ENCODE results near the gene AUTS2. TPM values are rescaled to one million over a fixed set of nuclear protein-coding genes. Genes with fewer than 3 reads are reported as not detected.

AUTS2 gene
- total RNA-seq, 1 donor from 2014 or later = 56.0 TPM

DNA sequence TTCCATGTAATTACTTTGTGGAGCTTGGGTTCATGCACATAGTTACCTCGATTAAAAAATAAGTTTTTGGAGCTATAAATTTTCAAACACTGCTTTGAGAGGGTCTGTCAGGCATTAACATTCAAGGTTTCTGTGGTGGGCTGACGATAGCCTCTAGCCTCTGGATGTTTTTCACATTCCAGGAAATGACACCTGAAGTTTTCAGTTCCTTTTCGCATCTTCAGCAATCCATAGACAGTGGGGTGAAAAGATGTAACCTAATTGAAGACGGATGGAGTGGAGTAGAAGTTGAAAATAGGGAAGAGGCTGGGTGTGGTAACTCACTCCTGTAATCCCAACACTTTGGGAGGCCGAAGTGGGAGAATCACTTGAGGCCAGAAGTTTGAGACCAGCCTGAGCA lies 197.7 kb downstream of the AUTS2 start:
- TF ChIP-seq, protein P1, sequence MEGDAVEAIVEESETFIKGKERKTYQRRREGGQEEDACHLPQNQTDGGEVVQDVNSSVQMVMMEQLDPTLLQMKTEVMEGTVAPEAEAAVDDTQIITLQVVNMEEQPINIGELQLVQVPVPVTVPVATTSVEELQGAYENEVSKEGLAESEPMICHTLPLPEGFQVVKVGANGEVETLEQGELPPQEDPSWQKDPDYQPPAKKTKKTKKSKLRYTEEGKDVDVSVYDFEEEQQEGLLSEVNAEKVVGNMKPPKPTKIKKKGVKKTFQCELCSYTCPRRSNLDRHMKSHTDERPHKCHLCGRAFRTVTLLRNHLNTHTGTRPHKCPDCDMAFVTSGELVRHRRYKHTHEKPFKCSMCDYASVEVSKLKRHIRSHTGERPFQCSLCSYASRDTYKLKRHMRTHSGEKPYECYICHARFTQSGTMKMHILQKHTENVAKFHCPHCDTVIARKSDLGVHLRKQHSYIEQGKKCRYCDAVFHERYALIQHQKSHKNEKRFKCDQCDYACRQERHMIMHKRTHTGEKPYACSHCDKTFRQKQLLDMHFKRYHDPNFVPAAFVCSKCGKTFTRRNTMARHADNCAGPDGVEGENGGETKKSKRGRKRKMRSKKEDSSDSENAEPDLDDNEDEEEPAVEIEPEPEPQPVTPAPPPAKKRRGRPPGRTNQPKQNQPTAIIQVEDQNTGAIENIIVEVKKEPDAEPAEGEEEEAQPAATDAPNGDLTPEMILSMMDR (IDR thresholded peaks at IDR 0.05) = no peak
- no peaks in the 10 kb centered on the region for H3K36me3 ChIP-seq
- H3K4me3 ChIP-seq = no peak overlapping the region
- no peak overlapping the region for H3K27ac ChIP-seq
- ATAC-seq (no peak), DNase-seq (no peak)
- H3K4me1 ChIP-seq = peaks cover 16% of the 10 kb centered on the region
- intact Hi-C loops (cut with DNase I) = no loop called here
- H3K9me3 ChIP-seq = no peaks in the 10 kb centered on the region
- no peaks in the 10 kb centered on the region for H3K27me3 ChIP-seq

DNA sequence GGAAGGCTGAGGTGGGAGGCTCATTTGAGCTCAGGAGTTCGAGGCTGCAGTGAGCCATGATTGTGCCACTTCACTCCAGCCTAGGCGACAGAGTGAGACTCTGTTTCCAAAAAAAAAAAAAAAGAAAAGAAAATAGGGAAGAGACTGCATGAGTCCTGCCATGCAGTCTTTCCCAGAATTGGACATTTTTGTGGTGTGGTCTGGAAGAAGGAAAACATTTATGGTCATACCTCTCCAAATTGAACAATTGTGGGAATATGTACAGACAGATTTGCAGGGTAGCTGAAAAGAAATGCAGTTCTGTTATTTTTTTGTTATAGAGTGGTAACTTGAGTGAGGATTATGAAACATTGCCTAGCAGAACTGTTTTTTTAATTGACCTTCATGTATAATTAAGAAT lies 198.1 kb downstream of the AUTS2 start:
- intact Hi-C loops (cut with DNase I) = no loop called here
- TF ChIP-seq, protein P1 (IDR thresholded peaks at IDR 0.05) = no peak
- DNase-seq = no peak

GRCh38 chr7:69799048-69799697 lies 200.9 kb downstream of the AUTS2 start:
- ATAC-seq = no peak
- H3K27me3 ChIP-seq = no peaks in the 10 kb centered on the region
- H3K27ac ChIP-seq = no peak overlapping the region
- intact Hi-C loops (cut with DNase I) = no loop called here
- H3K4me3 ChIP-seq = no peak overlapping the region
- H3K9me3 ChIP-seq = no peaks in the 10 kb centered on the region
- TF ChIP-seq, protein P1 (IDR thresholded peaks at IDR 0.05) = no peak
- peaks cover 18% of the 10 kb centered on the region for H3K4me1 ChIP-seq
- no peak for DNase-seq
- no peaks in the 10 kb centered on the region for H3K36me3 ChIP-seq

More for the DNA sequence above, 198.1 kb downstream of the AUTS2 start:
- Histone ChIP-seq H3K9me3 (no peaks in the 10 kb centered on the region), H3K36me3 (no peaks in the 10 kb centered on the region), H3K27ac (no peak overlapping the region), H3K27me3 (no peaks in the 10 kb centered on the region), H3K4me3 (no peak overlapping the region), H3K4me1 (peaks cover 18% of the 10 kb centered on the region)
- ATAC-seq = no peak

- intact Hi-C loops (cut with DNase I) = no loop called here
- DNase-seq (no peak), ATAC-seq (no peak)
- peaks cover 18% of the 10 kb centered on the region for H3K4me1 ChIP-seq
- no peaks in the 10 kb centered on the region for H3K9me3 ChIP-seq
- TF ChIP-seq, protein P1 (IDR thresholded peaks at IDR 0.05) = no peak
- H3K27ac ChIP-seq = no peak overlapping the region
- no peaks in the 10 kb centered on the region for H3K36me3 ChIP-seq
- H3K4me3 ChIP-seq = no peak overlapping the region
- no peaks in the 10 kb centered on the region for H3K27me3 ChIP-seq
These were observed 201.7 kb downstream of the AUTS2 start for GRCh38 chr7:69799990-69800389.

- H3K36me3 ChIP-seq = no peaks in the 10 kb centered on the region
- ATAC-seq (peak; percentile 95), DNase-seq (no peak)
- TF ChIP-seq, protein P1 (IDR thresholded peaks at IDR 0.05) = no peak
- intact Hi-C loops (cut with DNase I) = no loop called here
- no peaks in the 10 kb centered on the region for H3K9me3 ChIP-seq
- H3K4me1 ChIP-seq = peaks cover 18% of the 10 kb centered on the region
- no peak overlapping the region for H3K4me3 ChIP-seq
- no peak overlapping the region for H3K27ac ChIP-seq
- no peaks in the 10 kb centered on the region for H3K27me3 ChIP-seq
These were observed 202.2 kb downstream of the AUTS2 start for GRCh38 chr7:69800495-69800894.
